GM12892 (cell line): ENCODE measurements around the gene N4BP2L1.

Experiments
- POLR2A ChIP-seq: IDR thresholded peaks from 2 replicates; pipeline ENCODE4 v1.6.1; 2011; ENCODE audit warnings: low read depth, low read length, control low read depth
- POLR2AphosphoS5 ChIP-seq: IDR thresholded peaks from 2 replicates; pipeline ENCODE4 v1.6.1; 2011; ENCODE audit warnings: low read depth, low read length, control low read depth
- TAF1 ChIP-seq: IDR thresholded peaks from 2 replicates; pipeline ENCODE4 v1.6.1; 2011; ENCODE audit warnings: low read depth, mild to moderate bottlenecking, control low read depth, low read length, borderline replicate concordance

- TF ChIP-seq POLR2A = no peak
- TF ChIP-seq POLR2AphosphoS5 = no peak
- TF ChIP-seq TAF1 = no peak
Measured at GRCh38 chr13:32474999-32475792, 47.3 kb upstream of the N4BP2L1 start.
